Fibroblast of lung (primary cell): ENCODE data around the gene KRT76. TPM values are rescaled to one million over a fixed set of nuclear protein-coding genes. Genes with fewer than 3 reads are reported as not detected.
"Not testable (repeated sequence)": the region's sequence is repeated elsewhere in the genome, so short reads cannot be mapped to it uniquely, and the experiment has no call there.

ENCODE experiments used
- DNase-seq, 2 donors: peaks; one replicate each; pipeline versions ENCODE4 v3.0.0 to v3.0.0-alpha.2; 2010; ENCODE audit warnings: low read depth in 2 of 2
- H2AFZ ChIP-seq: 2 replicates; pipeline ENCODE4 v1.5.1; 2012; ENCODE audit warnings: low read length, control low read depth, inconsistent platforms
- H3K27ac ChIP-seq: 2 replicates; pipeline ENCODE4 v1.5.1; 2011; ENCODE audit warnings: low read length, control low read depth; ENCODE audit not compliant: insufficient read depth
- H3K27me3 ChIP-seq: 2 replicates; pipeline ENCODE4 v1.5.1; 2011; ENCODE audit warnings: mild to moderate bottlenecking, low read length; ENCODE audit not compliant: control insufficient read depth, insufficient read depth
- H3K36me3 ChIP-seq: 2 replicates; pipeline ENCODE4 v1.5.1; 2011; ENCODE audit warnings: low read length; ENCODE audit not compliant: control insufficient read depth, insufficient read depth
- H3K4me1 ChIP-seq: 2 replicates; pipeline ENCODE4 v1.5.1; 2011; ENCODE audit warnings: low read length; ENCODE audit not compliant: control insufficient read depth, insufficient read depth; ENCODE audit errors: extremely low read depth
- H3K4me2 ChIP-seq: 2 replicates; pipeline ENCODE4 v1.5.1; 2011; ENCODE audit warnings: low read length, control low read depth; ENCODE audit not compliant: insufficient read depth; ENCODE audit errors: extremely low read depth
- H3K4me3 ChIP-seq, 4 experiments: fragments of 200-600 bp in 1 of 4; sonication (generic) in 1 of 4; replicated peaks in 1 of 4; 2 replicates each; pipeline ENCODE4 v1.5.1; 2011 to 2016; ENCODE audit warnings: low read length in 4 of 4, low read depth in 3 of 4, mild to moderate bottlenecking in 3 of 4, control low read depth in 2 of 4, inconsistent platforms in 1 of 4, mixed read lengths in 1 of 4; ENCODE audit not compliant: insufficient read depth in 1 of 4; ENCODE audit errors: control extremely low read depth in 1 of 4
- H3K79me2 ChIP-seq: 2 replicates; pipeline ENCODE4 v1.5.1; 2012; ENCODE audit warnings: mild to moderate bottlenecking, low read length, inconsistent platforms; ENCODE audit not compliant: control insufficient read depth, insufficient read depth
- H3K9ac ChIP-seq: 2 replicates; pipeline ENCODE4 v1.5.1; 2011; ENCODE audit warnings: mild to moderate bottlenecking, low read length, control low read depth; ENCODE audit not compliant: insufficient read depth
- H3K9me3 ChIP-seq: 2 replicates; pipeline ENCODE4 v1.5.1; 2012; ENCODE audit warnings: low read depth, low read length; ENCODE audit not compliant: control insufficient read depth, insufficient read depth
- H4K20me1 ChIP-seq: 2 replicates; pipeline ENCODE4 v1.5.1; 2011; ENCODE audit warnings: low read length; ENCODE audit not compliant: control insufficient read depth, insufficient read depth; ENCODE audit errors: extremely low read depth
- EZH2 ChIP-seq: IDR thresholded peaks from 2 replicates; pipeline ENCODE4 v1.5.1; 2012; ENCODE audit warnings: low read length, control low read depth, mild to moderate bottlenecking; ENCODE audit errors: missing control alignments
- polyA plus RNA-seq, 2 donors: library from polyadenylated mRNA; depleted of rRNA in 1 of 2; stranded (reverse) in 1 of 2; unstranded in 1 of 2; fragments of >200 nt; gene quantifications; 2 replicates each; pipeline ENCODE4 v1.2.1, GENCODE V29; 2011 to 2012; ENCODE audit warnings: missing spikeins in 1 of 2
- total RNA-seq: library from RNA; depleted of rRNA; stranded (reverse); fragments of >200 nt; gene quantifications from 2 replicates; pipeline ENCODE4 v1.2.1, GENCODE V29; 2014
- TF ChIP-seq, protein P1 (sequence below), 2 donors: IDR thresholded peaks in 1 of 2; conservative IDR thresholded peaks in 1 of 2; 1 replicate in 1 of 2; 2 replicates in 1 of 2; pipeline ENCODE4 v1.5.1; 2011 to 2012; ENCODE audit warnings: low read length in 2 of 2, control low read depth in 1 of 2, inconsistent platforms in 1 of 2, low read depth in 1 of 2, mild to moderate bottlenecking in 1 of 2

The KRT76 gene
- total and polyA plus RNA-seq, 2 donors (not counting 1 experiment from before 2014, with no cell fraction given): not detected

DNA sequence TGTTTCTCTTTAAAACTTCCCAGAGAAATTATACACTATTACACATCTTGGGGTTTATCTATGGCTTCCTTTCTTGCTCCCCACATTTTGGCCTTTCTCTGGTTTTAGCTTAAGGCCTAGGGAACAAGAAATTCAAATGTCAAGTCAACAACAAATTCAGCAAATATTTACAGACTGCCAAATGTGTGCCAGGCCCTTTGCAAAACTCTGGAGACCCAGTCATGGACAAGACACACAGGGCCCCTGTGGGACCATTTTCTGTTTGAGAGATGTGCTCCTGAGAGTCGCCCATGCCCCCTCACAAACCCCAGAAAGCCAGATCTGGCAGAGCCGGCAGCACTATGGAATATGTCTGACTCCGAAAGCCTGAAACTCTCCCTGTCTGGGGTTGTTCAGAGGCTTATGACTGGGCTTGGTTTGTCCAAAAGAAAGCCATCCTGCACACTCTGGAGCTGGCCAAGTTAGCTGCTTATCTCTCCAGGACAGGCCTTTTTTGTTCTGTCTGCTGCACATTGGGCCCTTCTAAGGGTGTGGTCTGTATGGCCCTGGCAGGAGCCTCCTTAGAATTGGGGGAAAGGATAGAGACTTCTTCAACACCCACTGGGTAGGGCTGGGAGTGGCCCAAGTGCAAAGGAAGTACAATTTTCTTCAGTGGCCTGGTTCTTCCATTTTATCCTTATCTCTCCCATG lies 19.8 kb upstream of the KRT76 start:
- Histone ChIP-seq H3K4me1 (no peaks in the 10 kb centered on the region), H3K27me3 (no peaks in the 10 kb centered on the region), H3K4me2 (no peak overlapping the region), H3K27ac (no peak overlapping the region), H3K79me2 (no peaks in the 10 kb centered on the region), H4K20me1 (no peaks in the 10 kb centered on the region), H3K4me3 (no peak overlapping the region), H3K36me3 (no peaks in the 10 kb centered on the region), H3K9me3 (no peaks in the 10 kb centered on the region), H2AFZ (no peak overlapping the region), H3K9ac (no peak overlapping the region)
- no peak for TF ChIP-seq EZH2
- TF ChIP-seq, protein P1, sequence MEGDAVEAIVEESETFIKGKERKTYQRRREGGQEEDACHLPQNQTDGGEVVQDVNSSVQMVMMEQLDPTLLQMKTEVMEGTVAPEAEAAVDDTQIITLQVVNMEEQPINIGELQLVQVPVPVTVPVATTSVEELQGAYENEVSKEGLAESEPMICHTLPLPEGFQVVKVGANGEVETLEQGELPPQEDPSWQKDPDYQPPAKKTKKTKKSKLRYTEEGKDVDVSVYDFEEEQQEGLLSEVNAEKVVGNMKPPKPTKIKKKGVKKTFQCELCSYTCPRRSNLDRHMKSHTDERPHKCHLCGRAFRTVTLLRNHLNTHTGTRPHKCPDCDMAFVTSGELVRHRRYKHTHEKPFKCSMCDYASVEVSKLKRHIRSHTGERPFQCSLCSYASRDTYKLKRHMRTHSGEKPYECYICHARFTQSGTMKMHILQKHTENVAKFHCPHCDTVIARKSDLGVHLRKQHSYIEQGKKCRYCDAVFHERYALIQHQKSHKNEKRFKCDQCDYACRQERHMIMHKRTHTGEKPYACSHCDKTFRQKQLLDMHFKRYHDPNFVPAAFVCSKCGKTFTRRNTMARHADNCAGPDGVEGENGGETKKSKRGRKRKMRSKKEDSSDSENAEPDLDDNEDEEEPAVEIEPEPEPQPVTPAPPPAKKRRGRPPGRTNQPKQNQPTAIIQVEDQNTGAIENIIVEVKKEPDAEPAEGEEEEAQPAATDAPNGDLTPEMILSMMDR (conservative IDR thresholded peaks at IDR 0.05 in 1 of 2, IDR thresholded peaks at IDR 0.05 in 1 of 2; ENCODE audit: low read depth in 1 of 2, low read length in 2 of 2): no peak
- no peak for DNase-seq

DNA sequence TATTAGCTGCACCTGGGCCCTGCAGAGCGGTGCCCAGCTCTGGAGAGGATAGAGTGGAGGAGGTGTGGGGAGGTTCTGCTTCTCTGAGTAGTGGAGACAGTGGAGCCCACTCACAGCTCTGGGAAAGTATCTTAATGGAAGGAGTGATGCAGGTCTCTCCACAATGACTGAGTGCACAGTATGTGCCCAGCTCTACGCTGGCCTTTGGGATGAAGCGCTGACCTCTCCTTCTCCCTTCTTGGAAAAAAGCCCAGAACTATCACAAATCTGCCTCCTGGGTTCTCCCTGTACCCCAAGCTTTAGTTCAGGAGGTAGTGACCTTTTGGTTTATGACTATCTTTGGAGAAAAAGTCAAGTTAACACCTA lies 19.3 kb upstream of the KRT76 start:
- no peaks in the 10 kb centered on the region for H3K9me3 ChIP-seq
- DNase-seq: no peak
- no peak for TF ChIP-seq EZH2
- TF ChIP-seq, protein P1 (conservative IDR thresholded peaks at IDR 0.05 in 1 of 2, IDR thresholded peaks at IDR 0.05 in 1 of 2; ENCODE audit: low read depth in 1 of 2, low read length in 2 of 2): no peak
- H3K9ac ChIP-seq: no peak overlapping the region
- no peak overlapping the region for H3K4me2 ChIP-seq
- no peaks in the 10 kb centered on the region for H3K79me2 ChIP-seq
- H3K4me1 ChIP-seq: no peaks in the 10 kb centered on the region
- H3K27me3 ChIP-seq: no peaks in the 10 kb centered on the region
- H2AFZ ChIP-seq: no peak overlapping the region
- no peak overlapping the region for H3K27ac ChIP-seq
- H3K36me3 ChIP-seq: no peaks in the 10 kb centered on the region
- H3K4me3 ChIP-seq: no peak overlapping the region
- H4K20me1 ChIP-seq: no peaks in the 10 kb centered on the region

DNA sequence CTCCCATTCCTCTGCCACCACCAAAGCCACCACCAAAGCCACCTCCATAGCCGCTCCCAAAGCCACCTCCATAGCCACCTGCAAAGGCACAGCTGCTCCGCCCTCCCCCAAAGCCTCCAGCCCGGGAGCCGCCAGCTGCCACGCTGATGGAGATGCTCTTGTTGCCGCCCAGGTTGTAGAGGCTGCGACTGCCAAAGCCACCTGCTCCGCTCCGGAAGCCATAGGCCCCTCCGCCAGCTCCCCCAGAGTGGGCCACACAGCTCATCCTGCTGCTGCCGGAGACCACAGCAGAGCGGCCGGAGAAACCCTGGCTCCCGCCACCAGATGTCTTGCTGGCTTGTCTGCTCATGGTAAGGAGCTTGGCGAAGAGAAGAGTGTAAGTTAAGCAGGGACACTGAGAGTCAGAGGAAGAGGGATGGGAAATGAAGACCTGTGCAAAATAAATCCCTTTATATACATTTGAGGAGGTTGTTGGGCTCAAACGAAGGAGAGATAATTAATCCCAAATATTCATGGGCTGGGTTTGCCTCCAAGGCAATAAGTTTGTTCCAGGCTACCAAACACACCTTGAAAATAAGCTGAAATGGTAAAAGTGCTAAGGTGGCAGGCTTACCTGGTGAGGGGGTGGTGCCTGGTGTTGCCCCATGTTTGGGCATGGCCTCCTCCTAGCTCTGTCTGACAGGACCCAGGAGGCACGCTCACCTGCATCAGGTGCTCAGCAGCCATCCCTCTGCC lies 18.7 kb upstream of the KRT76 start, which contains the start of gene KRT3:
Gene KRT3 (minus strand): TSS at position 424 of the 735 bp plus-strand sequence. CDS start 75 bp downstream, at position 349.
- TF ChIP-seq EZH2: no peak
- TF ChIP-seq, protein P1 (conservative IDR thresholded peaks at IDR 0.05 in 1 of 2, IDR thresholded peaks at IDR 0.05 in 1 of 2; ENCODE audit: low read depth in 1 of 2, low read length in 2 of 2): no peak
- H3K9me3 ChIP-seq: no peaks in the 10 kb centered on the region
- no peak within 1 kb of the TSS for H2AFZ ChIP-seq
- no peak within 1 kb of the TSS for H3K4me2 ChIP-seq
- H4K20me1 ChIP-seq: no peaks in the 10 kb centered on the region
- H3K27ac ChIP-seq: no peak within 1 kb of the TSS
- no peaks in the 10 kb centered on the region for H3K36me3 ChIP-seq
- no peak within 1 kb of the TSS for H3K4me3 ChIP-seq
- no peak for DNase-seq
- H3K79me2 ChIP-seq: no peaks in the 10 kb centered on the region
- H3K27me3 ChIP-seq: peaks cover 3% of the 10 kb centered on the region
- no peaks in the 10 kb centered on the region for H3K4me1 ChIP-seq
- no peak within 1 kb of the TSS for H3K9ac ChIP-seq

DNA sequence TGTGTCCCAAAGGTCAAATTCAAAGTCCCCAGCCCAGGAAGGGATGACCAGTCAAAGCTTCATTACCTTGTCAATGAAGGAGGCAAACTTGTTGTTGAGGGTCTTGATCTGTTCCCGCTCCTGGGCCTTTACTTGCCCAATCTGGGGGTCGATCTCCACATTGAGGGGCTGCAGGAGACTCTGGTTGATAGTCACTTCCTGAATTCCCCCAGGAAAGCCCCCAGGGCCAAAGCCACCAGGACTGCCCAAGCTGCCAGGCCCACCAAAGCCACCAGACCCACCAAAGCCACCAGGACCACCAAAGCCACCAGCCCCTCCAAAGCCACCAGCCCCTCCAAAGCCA lies 18.2 kb upstream of the KRT76 start:
- not testable (repeated sequence) for H3K79me2 ChIP-seq, H3K36me3 ChIP-seq, H2AFZ ChIP-seq, H3K9me3 ChIP-seq, H3K4me2 ChIP-seq, H3K27ac ChIP-seq, H3K9ac ChIP-seq, H3K4me3 ChIP-seq, H4K20me1 ChIP-seq, H3K27me3 ChIP-seq, DNase-seq, H3K4me1 ChIP-seq
